Metanephros (tissue), 1 donor: ENCODE results near the gene RAG2. TPM values are rescaled to one million over a fixed set of nuclear protein-coding genes. Genes with fewer than 3 reads are reported as not detected.

Experiments
- total RNA-seq: library from RNA; depleted of rRNA; stranded (reverse); fragments of >200 nt; gene quantifications from one replicate; pipeline ENCODE4 v1.2.3, GENCODE V29; 2014

Gene RAG2
- total RNA-seq = 0.58 TPM

GRCh38 chr11:36598051-36598450 lies at the start of gene RAG2:
Gene RAG2, minus strand, starts transcription at chr11:36598236. Its CDS starts 4,068 bp downstream, at chr11:36594168.

GRCh38 chr11:36594316-36594989 lies 3.6 kb downstream of the RAG2 start, which contains the start of gene IFTAP:
Gene IFTAP, plus strand, starts transcription at chr11:36594502. Its CDS starts 15,602 bp downstream, at chr11:36610104.

DNA sequence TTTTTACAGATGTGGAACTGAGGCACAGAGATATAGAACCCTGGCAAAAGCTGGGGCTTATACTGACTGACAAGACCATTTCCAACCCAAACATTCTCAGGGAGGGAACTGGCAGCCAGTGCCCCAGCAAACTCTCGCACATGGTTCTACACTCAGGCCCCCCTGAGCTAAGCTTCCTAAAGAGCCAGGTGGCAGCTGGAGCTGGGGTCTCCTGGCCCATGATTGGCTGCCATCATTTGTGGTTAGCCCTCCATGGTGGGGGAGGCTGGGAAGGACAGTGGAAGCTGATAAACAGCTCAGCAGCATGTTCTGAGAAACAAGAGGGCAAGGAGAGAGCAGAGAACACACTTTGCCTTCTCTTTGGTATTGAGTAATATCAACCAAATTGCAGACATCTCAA lies 30.3 kb downstream of the RAG2 start, which contains the start of gene RAG1:
Gene RAG1 (plus strand): TSS at position 314 of the 400 bp plus-strand sequence. CDS start 5,298 bp downstream, outside the sequence.

Other genes with a start within 250 kb of the RAG2 start
- 12.7 TPM for gene TRAF6, start 88.0 kb downstream of the RAG2 start, total RNA-seq
- gene RAG1, start 30.2 kb downstream of the RAG2 start, total RNA-seq = 3.0 TPM
- 32.4 TPM for gene IFTAP, start 3.7 kb downstream of the RAG2 start, total RNA-seq